ENCODE results near the gene MYBL2. TPM values are rescaled to one million over a fixed set of nuclear protein-coding genes. Genes with fewer than 3 reads are reported as not detected.
"Not testable (repeated sequence)": the region's sequence is repeated elsewhere in the genome, so short reads cannot be mapped to it uniquely, and the experiment has no call there.

Gene MYBL2
- total RNA-seq, 1 experiment from 2014 or later, result 138 TPM

DNA sequence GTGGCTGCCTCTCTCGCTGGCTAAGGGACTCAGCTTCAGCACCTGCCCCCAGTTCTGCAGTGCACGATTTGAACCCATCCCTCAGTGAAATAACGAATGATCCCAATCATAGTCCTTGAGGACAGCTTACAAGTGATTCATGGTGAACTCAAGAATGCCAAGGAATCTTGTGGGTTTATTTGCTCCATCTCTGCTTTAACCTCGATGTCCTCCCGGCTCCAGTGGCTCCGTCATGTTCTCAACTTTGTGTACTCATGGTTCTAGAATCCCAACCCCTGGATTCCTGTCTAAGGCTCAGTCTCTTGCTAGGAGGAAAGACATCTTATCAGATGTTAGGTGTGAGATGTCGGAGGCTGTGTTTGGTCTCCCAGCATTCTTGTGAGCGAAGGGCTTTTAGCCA, 88.9 kb downstream of the MYBL2 start:
- ChIA-PET POLR2A (no interaction called here), CTCF (no interaction called here)
- Histone ChIP-seq H3K9me3 (ENCODE audit: control insufficient read depth, insufficient read depth, low read depth, low read length) (no peaks in the 10 kb centered on the region), H3K27me3 (ENCODE audit: control insufficient read depth, insufficient read depth, low read length) (no peaks in the 10 kb centered on the region), H3K27ac (ENCODE audit: low read length) (no peak overlapping the region), H3K4me3 (ENCODE audit: low read depth in 2 of 2, low read length in 2 of 2) (no peak overlapping the region), H3K4me1 (ENCODE audit: control insufficient read depth, insufficient read depth, low read length) (no peaks in the 10 kb centered on the region), H3K36me3 (ENCODE audit: control insufficient read depth, insufficient read depth, low read length) (no peaks in the 10 kb centered on the region)
- ATAC-seq, result no peak
- in situ Hi-C loops (cut with HindIII; ENCODE audit: low pct_unique_long_range_greater_than_20kb, low sequenced_read_pairs) (no loop called here), intact Hi-C loops (cut with micrococcal nuclease; ENCODE audit: unreplicated experiment) (loop anchor here (10.0 kb wide), 1 partner anchor 159 kb away; the partner anchor contains the start of gene TOX2)
- BruUV-seq (replicated peaks), result no TSS peak
- DNase-seq (ENCODE audit: low read depth, low spot score), result no peak
- TF ChIP-seq, protein P1, sequence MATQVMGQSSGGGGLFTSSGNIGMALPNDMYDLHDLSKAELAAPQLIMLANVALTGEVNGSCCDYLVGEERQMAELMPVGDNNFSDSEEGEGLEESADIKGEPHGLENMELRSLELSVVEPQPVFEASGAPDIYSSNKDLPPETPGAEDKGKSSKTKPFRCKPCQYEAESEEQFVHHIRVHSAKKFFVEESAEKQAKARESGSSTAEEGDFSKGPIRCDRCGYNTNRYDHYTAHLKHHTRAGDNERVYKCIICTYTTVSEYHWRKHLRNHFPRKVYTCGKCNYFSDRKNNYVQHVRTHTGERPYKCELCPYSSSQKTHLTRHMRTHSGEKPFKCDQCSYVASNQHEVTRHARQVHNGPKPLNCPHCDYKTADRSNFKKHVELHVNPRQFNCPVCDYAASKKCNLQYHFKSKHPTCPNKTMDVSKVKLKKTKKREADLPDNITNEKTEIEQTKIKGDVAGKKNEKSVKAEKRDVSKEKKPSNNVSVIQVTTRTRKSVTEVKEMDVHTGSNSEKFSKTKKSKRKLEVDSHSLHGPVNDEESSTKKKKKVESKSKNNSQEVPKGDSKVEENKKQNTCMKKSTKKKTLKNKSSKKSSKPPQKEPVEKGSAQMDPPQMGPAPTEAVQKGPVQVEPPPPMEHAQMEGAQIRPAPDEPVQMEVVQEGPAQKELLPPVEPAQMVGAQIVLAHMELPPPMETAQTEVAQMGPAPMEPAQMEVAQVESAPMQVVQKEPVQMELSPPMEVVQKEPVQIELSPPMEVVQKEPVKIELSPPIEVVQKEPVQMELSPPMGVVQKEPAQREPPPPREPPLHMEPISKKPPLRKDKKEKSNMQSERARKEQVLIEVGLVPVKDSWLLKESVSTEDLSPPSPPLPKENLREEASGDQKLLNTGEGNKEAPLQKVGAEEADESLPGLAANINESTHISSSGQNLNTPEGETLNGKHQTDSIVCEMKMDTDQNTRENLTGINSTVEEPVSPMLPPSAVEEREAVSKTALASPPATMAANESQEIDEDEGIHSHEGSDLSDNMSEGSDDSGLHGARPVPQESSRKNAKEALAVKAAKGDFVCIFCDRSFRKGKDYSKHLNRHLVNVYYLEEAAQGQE (IDR thresholded peaks at IDR 0.05; ENCODE audit: insufficient read depth in 1 of 2, low read depth in 2 of 2, low read length in 1 of 2), result no peak

DNA sequence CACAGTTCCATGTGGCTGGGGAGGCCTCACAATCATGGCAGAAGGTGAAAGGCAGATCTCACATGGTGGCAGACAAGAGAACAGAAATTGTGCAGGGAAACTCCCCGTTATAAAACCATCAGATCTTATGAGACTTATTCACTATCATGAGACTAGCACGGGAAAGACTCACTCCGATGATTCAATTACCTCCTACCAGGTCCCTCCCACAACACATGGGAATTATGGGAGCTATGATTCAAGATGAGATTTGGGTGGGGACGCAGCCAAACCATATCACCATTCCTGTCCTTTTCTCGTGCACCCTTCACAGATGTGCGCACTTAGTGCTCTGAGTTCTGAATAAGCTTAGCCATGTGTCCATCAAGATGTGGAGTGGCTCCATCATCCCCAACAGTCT, 91.0 kb downstream of the MYBL2 start:
- CTCF ChIA-PET; H3K27ac ChIP-seq (ENCODE audit: low read length); DNase-seq (ENCODE audit: low read depth, low spot score); H3K27me3 ChIP-seq (ENCODE audit: control insufficient read depth, insufficient read depth, low read length); H3K4me1 ChIP-seq (ENCODE audit: control insufficient read depth, insufficient read depth, low read length); H3K9me3 ChIP-seq (ENCODE audit: control insufficient read depth, insufficient read depth, low read depth, low read length); H3K4me3 ChIP-seq (ENCODE audit: low read depth in 2 of 2, low read length in 2 of 2); ATAC-seq; H3K36me3 ChIP-seq (ENCODE audit: control insufficient read depth, insufficient read depth, low read length); POLR2A ChIA-PET; BruUV-seq (replicated peaks); in situ Hi-C loops (cut with HindIII; ENCODE audit: low pct_unique_long_range_greater_than_20kb, low sequenced_read_pairs): not testable (repeated sequence)
- intact Hi-C loops (cut with micrococcal nuclease; ENCODE audit: unreplicated experiment), result loop anchor here (10.0 kb wide), 1 partner anchor 157 kb away; the partner anchor contains the start of gene TOX2

DNA sequence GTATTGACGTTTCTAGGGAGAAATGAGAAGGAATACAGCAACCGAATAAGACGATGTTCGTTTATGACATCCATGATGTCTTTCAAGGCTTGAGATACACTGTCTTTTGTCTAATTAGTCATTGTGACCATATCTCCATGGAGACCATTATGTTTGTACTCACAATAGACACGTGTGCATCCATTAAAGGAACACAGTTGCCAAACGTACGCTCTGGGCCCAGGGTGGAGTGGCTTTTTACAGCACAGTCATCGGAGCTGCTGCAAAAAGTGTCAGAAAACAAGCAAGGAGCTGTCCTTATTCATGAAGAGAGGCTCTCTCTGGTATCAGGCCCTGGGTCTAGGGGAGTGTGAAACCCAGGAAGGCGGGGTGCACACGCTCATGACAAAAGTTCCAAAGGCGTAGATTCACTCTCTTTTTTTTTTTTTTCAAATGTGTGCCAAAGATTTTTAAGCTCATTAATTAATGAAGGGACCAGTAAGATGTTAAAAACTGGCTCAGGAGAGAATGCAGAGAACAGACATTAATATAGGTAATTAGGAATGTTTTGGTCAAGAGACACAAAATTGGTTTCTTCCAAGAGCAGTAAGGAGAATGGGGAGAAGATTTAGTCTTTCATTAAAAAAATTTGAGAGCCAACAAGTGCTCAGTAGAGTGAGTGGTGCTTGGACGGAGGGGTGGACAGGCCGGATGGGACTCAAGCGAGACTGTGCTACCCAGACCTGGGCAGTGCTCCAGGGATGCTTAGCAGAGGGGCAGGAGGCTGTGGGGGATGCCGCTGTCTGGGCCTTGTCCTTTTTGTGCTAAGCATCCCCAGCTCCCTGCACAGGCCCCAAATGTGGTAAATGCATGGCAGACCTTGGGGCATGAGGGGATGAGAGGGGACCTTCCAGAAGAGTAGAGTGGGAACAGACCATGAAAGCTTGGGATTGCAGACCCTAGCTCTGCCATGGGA, 94.7 kb downstream of the MYBL2 start:
- CTCF ChIA-PET, result interaction anchor here (0.6 kb wide), 2 partner anchors 62 to 308 kb away, joined by 3 to 6 read pairs; no protein-coding TSS in a partner anchor
- no TSS peak for BruUV-seq (replicated peaks)

More for the DNA sequence above, 94.7 kb downstream of the MYBL2 start:
- DNase-seq (ENCODE audit: low read depth, low spot score), result no peak
- TF ChIP-seq, protein P1 (IDR thresholded peaks at IDR 0.05; ENCODE audit: insufficient read depth in 1 of 2, low read depth in 2 of 2, low read length in 1 of 2), result no peak
- H3K27me3 ChIP-seq (ENCODE audit: control insufficient read depth, insufficient read depth, low read length), result no peaks in the 10 kb centered on the region
- H3K4me1 ChIP-seq (ENCODE audit: control insufficient read depth, insufficient read depth, low read length), result no peaks in the 10 kb centered on the region
- H3K4me3 ChIP-seq (ENCODE audit: low read depth in 2 of 2, low read length in 2 of 2), result no peak overlapping the region
- in situ Hi-C loops (cut with HindIII; ENCODE audit: low pct_unique_long_range_greater_than_20kb, low sequenced_read_pairs), result no loop called here
- ATAC-seq, result no peak
- H3K36me3 ChIP-seq (ENCODE audit: control insufficient read depth, insufficient read depth, low read length), result no peaks in the 10 kb centered on the region
- POLR2A ChIA-PET, result no interaction called here
- intact Hi-C loops (cut with micrococcal nuclease; ENCODE audit: unreplicated experiment), result no loop called here
- H3K27ac ChIP-seq (ENCODE audit: low read length), result no peak overlapping the region
- H3K9me3 ChIP-seq (ENCODE audit: control insufficient read depth, insufficient read depth, low read depth, low read length), result no peaks in the 10 kb centered on the region
